ENCODE data around the gene AGA.

DNA sequence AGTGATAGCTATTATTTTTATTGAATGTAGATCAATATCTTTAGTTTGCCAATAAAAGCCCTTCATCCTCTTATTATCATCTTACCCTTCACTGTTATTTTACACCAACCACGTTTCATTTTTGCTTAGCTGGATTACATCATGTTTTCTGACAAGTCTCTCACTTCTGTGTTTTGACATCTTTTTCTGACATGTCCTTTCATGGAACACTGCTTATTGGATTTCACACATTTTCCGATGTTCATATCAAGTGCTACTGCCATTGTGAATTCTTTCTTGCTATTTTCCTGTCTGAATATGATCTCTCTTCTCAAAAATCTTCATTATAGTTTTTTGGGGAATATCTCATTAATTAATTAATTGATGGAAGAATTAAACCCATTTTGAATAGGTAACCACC, 48.5 kb upstream of the AGA start:
- TF ChIP-seq, protein P1, sequence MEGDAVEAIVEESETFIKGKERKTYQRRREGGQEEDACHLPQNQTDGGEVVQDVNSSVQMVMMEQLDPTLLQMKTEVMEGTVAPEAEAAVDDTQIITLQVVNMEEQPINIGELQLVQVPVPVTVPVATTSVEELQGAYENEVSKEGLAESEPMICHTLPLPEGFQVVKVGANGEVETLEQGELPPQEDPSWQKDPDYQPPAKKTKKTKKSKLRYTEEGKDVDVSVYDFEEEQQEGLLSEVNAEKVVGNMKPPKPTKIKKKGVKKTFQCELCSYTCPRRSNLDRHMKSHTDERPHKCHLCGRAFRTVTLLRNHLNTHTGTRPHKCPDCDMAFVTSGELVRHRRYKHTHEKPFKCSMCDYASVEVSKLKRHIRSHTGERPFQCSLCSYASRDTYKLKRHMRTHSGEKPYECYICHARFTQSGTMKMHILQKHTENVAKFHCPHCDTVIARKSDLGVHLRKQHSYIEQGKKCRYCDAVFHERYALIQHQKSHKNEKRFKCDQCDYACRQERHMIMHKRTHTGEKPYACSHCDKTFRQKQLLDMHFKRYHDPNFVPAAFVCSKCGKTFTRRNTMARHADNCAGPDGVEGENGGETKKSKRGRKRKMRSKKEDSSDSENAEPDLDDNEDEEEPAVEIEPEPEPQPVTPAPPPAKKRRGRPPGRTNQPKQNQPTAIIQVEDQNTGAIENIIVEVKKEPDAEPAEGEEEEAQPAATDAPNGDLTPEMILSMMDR (IDR thresholded peaks at IDR 0.05): no peak
- no peak for TF ChIP-seq POLR2A (IDR thresholded peaks at IDR 0.05)
